Dendritic cell treated with granulocyte-macrophage colony-stimulating factor and Interleukin-4, amounts not matched to agents 40 ng/mL and 50 ng/mL, for 4 days (primary cell): ENCODE data around the gene CFAP100.

Experiments
- H3K27ac Mint-ChIP-seq: one replicate; pipeline ENCODE4 v1.8.0; 2022; ENCODE audit warnings: mild to moderate bottlenecking, mixed read lengths
- H3K27me3 Mint-ChIP-seq: one replicate; pipeline ENCODE4 v1.8.0; 2022; ENCODE audit warnings: mild to moderate bottlenecking, mixed read lengths
- H3K36me3 Mint-ChIP-seq: one replicate; pipeline ENCODE4 v1.8.0; 2022; ENCODE audit warnings: low read depth, mixed read lengths
- H3K4me1 Mint-ChIP-seq: one replicate; pipeline ENCODE4 v1.8.0; 2022; ENCODE audit warnings: low read depth, mixed read lengths
- H3K4me3 Mint-ChIP-seq: one replicate; pipeline ENCODE4 v1.8.0; 2022; ENCODE audit warnings: mild to moderate bottlenecking, moderate library complexity, mixed read lengths
- H3K9me3 Mint-ChIP-seq: one replicate; pipeline ENCODE4 v1.8.0; 2022; ENCODE audit warnings: mixed read lengths
- intact Hi-C: fragments of 100-400 bp; cut with micrococcal nuclease; formaldehyde crosslinking; loops from one replicate; pipeline ENCODE4 v1.15.0; 2022

CFAP100 gene

DNA sequence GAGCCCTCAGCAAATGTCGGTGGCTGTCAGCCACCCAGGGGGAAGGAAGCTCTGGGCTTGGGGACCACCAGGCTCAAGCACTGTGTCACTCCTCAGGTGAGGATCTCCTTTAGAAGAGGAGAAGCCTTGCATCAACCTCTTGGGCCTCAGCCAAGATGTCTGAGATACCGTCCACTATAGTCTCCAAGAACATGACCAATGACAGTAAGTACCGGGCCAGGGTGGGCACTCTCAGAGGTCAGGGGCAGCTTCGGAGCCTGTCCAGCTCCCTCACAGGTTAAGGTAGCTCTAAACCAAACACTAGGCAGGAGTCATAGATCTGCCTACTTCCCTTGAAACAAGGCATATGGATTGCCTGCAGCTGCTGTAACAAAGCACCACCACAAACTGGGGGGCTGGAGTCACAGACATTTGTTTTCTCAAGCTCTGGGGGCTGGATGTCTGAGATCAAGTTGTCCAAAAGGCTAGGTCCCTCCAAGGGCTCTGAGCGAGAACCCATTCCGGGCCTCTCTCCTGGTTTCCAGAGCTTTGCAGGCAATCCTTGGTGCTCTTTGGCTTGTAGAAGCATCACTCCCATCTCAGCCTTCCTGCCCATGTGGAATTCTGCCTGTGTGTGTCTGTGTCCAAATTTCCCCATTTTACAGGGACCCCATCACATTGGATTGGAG is 1.3 kb downstream of the CFAP100 start:
- peaks cover 14% of the 10 kb centered on the region for H3K36me3 Mint-ChIP-seq
- H3K9me3 Mint-ChIP-seq, result peaks cover 24% of the 10 kb centered on the region
- H3K27me3 Mint-ChIP-seq, result peaks cover 67% of the 10 kb centered on the region
- intact Hi-C loops, result no loop called here
- no peak overlapping the region for H3K27ac Mint-ChIP-seq
- no peak overlapping the region for H3K4me3 Mint-ChIP-seq
- peaks cover 17% of the 10 kb centered on the region for H3K4me1 Mint-ChIP-seq

DNA sequence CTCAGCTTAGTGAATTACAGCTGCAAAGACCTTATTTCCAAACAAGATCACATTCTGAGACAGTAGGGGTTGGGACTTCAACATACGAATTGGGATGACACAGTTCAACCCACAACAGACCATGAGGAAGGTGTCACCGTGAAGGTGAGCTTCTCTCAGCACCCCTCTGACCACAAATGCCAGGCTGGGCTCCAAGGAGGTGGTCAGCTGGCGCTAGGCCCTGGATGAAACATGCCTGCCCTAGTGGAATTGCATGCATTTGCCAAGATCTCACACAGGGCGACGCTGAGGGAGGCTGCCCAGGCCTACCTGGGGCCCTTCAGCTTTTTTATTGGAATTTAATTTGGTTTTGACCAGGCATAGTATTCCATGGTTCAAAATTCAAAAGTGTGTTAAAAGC is 1.8 kb downstream of the CFAP100 start:
- Mint-ChIP-seq H3K27ac (no peak overlapping the region), H3K4me3 (no peak overlapping the region), H3K27me3 (peaks cover 64% of the 10 kb centered on the region), H3K36me3 (peaks cover 14% of the 10 kb centered on the region), H3K9me3 (peaks cover 24% of the 10 kb centered on the region), H3K4me1 (peaks cover 17% of the 10 kb centered on the region)
- intact Hi-C loops, result no loop called here

DNA sequence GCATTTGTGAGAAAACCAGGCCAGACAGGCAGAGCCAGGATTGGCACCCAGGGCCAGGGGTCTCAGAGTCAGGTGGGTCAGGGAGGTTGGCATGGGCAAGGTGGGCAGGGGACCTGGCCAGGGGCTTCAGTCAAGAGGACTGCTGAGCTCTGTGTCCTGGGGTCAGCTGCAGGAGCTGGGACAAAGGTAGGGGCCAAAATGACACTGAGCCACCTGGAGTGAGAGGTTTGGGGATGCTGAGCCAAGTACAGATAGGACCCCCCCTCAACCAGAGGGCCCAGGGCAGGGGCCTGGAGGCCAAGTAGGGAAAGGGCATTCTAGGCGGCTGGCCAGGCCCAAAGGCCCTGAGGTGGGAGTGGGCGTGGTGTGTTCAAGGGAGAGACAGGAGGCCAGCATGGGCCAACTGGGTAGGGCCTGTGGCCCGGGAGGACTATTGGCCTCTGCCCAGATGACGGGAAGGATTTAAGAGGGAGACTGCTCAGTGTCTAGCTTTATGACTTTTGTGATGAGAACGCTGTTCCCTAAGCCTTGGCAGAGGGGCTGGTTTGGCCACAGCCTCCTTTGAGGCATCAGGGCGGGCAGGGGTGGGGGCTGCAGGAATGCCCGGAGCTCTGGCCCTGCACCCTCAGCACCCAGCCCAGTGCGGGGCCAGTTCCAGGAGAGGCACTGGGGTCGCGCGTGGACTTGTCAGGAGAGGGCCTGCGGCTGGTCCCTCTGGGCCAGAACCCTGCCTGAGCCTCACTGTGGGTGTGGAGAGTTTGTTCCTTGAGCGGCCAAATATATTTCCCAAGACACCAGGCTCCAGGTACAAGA is 3.1 kb downstream of the CFAP100 start:
- H3K36me3 Mint-ChIP-seq, result peaks cover 14% of the 10 kb centered on the region
- no peak overlapping the region for H3K27ac Mint-ChIP-seq
- intact Hi-C loops, result no loop called here
- peaks cover 24% of the 10 kb centered on the region for H3K9me3 Mint-ChIP-seq
- no peak overlapping the region for H3K4me3 Mint-ChIP-seq
- H3K4me1 Mint-ChIP-seq, result peaks cover 17% of the 10 kb centered on the region
- H3K27me3 Mint-ChIP-seq, result peaks cover 64% of the 10 kb centered on the region

DNA sequence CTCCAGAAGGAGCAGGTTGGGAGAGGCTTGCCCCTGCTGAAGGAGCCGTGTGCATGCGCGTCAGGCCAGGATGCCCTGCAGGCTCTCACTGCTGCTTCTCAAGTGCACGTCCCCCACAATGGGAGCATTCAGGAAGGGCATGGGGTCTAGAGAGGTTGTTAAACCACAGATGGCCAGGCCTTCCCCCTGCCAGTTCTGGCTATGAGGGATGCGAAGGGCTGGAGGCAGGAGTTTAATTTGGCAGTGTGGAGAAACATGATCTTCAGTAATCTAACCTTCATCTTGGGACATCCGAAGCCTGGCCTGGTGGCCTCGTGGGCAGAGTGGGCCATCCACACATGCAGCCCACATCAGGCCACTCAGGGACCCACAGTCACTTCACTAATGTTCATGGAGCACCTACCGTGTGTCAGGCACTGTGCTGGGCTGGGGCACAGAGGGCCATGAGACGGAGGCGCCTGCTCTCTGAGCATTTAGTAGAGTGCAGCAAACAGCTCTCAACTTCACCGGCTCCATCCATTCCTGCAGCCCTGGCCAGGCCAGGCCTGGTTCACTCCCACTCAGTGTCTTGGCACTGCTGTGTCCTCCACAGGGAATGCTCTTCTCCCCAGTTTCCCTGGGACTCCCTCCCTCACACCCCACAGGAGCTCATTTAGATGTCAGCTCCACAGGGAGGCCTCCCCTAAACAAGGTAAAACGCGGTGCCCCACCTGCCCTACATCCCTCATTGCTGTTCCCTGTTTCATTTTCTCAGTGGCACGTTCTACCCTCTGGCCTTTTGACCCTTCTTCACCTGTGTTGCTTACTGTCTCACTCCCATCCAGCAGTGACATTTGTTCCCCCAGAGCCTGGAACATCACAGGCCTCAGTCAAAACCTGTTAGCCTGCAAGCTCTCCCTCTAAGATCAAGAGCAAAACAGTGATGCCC is 4.0 kb downstream of the CFAP100 start:
- Mint-ChIP-seq H3K27ac (peak overlapping the region; percentile 79), H3K4me1 (peaks cover 17% of the 10 kb centered on the region), H3K9me3 (peaks cover 24% of the 10 kb centered on the region), H3K36me3 (peaks cover 14% of the 10 kb centered on the region), H3K27me3 (peaks cover 58% of the 10 kb centered on the region), H3K4me3 (no peak overlapping the region)
- intact Hi-C loops, result no loop called here

DNA sequence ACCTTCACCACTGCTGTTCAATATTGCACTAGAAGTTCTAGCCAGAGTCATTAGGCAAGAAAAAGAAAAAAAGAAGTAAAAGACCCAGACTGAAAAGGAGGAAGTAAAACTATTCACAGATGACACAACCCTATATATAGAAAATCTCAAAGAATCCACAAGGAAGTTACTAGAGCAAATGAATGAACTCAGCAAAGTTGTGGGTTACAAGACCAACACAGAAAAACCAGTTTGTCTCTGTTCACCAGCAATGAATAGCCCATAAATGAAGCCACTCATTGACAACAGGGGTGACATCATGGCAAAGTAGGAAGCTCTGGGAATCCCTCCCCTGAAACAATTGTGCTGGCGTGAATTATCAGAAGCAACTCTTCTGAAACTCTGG is 4.6 kb downstream of the CFAP100 start:
- Mint-ChIP-seq H3K4me1 (peaks cover 17% of the 10 kb centered on the region), H3K4me3 (no peak overlapping the region), H3K27ac (peak overlapping the region; percentile 79), H3K9me3 (peaks cover 24% of the 10 kb centered on the region), H3K36me3 (peaks cover 14% of the 10 kb centered on the region), H3K27me3 (peaks cover 54% of the 10 kb centered on the region)
- intact Hi-C loops, result no loop called here

DNA sequence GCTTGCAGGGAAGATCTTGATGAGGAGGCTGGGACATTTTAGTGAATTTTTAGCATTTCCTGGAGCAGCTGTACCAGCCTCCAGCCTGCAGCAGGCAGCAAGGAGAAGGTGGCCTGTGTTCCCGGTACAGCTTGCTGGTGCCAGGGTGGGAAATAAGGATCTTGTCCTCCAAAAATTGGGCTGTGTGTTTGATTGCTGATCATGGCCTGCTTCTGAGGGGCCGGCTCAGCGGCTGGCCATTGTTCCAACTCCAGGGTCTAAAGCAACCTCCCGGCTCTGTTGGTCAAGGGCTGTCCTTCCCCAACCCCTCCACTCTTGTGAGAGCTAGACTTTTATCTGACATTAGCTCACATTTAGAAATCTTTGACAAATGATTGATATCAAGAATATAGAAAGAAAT is 5.0 kb downstream of the CFAP100 start:
- Mint-ChIP-seq H3K4me1 (peaks cover 17% of the 10 kb centered on the region), H3K27ac (peak overlapping the region; percentile 79), H3K9me3 (peaks cover 24% of the 10 kb centered on the region), H3K27me3 (peaks cover 52% of the 10 kb centered on the region), H3K4me3 (no peak overlapping the region), H3K36me3 (peaks cover 14% of the 10 kb centered on the region)
- intact Hi-C loops, result no loop called here

DNA sequence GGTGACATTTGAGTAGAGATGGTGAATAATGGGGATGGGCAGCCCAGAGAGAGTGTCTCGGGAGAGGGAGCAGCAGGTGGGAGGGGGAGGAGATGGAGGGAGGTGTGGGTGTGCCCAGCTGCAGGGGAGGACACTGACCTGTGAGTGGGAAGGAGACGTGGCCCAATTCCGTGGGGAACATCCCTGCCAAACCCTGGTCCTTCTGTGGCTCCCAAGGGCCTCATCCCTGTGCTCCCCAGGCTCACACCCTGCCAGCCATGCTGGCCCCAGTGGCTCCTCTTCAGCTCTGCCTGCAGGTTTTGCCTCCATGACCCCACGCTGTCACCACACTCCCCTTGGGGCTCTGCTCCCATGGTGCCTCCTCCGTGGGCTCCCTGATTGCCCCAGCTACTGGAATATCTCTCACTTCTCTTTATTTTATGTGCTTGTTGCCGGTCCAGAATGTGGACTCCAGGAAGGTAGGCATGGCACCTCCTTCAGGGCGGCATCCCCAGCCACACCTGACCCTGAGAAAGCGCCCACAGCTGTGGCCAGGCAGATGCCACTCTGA is 7.0 kb downstream of the CFAP100 start:
- Mint-ChIP-seq H3K4me1 (peaks cover 17% of the 10 kb centered on the region), H3K9me3 (peaks cover 24% of the 10 kb centered on the region), H3K27me3 (peaks cover 38% of the 10 kb centered on the region), H3K36me3 (peaks cover 14% of the 10 kb centered on the region), H3K27ac (no peak overlapping the region), H3K4me3 (no peak overlapping the region)
- intact Hi-C loops, result no loop called here

DNA sequence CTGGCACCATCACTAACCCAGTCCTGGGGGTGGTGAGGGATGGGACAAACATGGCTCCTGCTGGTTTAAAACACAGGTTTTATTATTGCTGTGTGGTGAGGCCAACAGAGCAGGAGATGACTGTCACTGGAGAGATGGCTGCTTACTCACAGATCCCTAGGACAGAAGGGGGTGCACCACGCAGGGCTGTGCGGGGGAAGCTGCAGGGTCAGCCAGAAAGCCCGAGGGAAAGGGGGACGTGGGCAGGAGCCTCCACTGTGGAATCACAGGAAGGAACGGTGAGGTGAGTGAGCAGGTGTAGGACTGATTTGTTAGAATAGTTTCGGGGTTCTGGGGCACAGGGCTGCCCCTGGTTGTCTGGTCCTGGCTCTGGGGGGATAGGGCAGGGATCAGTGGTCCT is 7.5 kb downstream of the CFAP100 start:
- Mint-ChIP-seq H3K27ac (no peak overlapping the region), H3K9me3 (peaks cover 24% of the 10 kb centered on the region), H3K36me3 (peaks cover 14% of the 10 kb centered on the region), H3K27me3 (peaks cover 41% of the 10 kb centered on the region), H3K4me3 (no peak overlapping the region), H3K4me1 (peaks cover 17% of the 10 kb centered on the region)
- intact Hi-C loops, result no loop called here

DNA sequence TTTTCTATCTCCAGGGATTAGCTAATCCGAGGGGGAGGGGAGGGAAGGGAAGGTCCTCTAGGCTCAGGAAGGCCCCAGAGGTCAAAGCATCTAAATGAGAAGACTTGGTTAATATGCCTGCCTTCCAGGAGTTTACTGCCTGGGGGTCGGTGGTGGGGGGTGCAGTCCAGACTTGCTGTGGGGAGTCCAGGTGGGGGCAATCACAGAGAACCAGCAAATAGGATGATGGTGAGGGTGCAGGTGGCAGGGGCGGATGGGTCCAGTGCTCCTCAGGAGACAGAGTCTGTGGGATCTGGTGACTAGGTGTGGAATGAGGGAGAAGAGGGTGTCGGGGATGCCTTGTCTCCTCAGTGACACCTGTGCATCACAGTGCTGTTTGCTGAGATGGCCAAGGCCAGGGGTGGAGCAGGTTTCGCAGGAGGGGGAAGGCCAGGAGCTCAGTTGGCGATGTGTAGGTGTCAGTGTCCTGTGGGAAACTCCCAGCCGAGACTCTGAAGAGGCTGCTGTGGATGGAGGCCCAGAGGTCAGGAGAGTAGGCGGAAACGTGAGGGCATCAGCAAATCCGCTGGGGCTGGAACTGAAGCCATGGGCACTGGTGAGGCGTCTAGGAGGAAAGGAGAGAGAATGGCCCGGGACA is 8.1 kb downstream of the CFAP100 start:
- intact Hi-C loops, result no loop called here

DNA sequence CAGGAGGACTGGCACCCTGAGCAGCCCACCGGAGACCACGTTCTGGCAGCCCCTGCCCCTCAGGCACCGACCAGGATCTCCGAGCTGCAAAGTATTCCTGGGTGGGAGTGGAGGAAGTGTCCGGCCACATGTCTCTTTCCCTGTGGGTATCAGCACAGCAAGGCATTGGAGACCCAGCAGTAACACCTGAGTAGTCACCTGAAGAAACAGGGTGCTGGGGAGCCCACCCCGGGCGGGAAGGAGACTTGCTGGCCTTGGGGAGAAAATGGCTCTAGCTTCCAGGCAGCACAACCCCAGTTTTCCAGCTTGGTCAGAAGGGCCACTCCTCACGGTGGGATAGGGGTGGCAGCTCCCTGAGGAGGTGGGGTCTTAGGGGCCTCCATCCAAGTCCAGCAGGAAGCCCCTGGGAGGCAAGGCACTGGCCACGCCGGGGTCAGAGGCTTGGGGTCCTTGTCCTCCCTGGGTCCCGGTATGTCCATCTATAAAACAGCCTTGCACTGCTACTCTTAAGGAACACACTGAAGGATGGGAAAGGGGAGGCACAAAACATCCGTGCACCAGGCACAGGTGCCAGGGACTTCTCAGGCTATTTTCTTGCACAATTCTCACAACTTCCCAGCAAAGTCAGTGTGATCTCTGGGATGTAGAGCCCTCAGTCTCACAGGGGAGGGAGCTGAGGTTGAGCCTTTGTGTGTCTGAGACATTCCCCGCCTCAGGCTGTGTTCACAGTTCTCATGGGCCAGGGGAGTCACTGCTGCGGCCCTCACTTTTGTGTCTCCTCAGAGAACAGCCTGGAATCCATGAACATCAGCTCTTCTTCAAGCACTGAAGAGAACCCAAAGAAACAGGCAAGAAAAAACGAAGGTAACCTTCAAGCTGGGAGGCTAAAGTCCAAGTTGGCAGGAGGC is 11.9 kb downstream of the CFAP100 start:
- Mint-ChIP-seq H3K27ac (no peak overlapping the region), H3K9me3 (no peaks in the 10 kb centered on the region), H3K4me3 (no peak overlapping the region), H3K27me3 (peaks cover 59% of the 10 kb centered on the region), H3K4me1 (no peaks in the 10 kb centered on the region), H3K36me3 (no peaks in the 10 kb centered on the region)
- intact Hi-C loops, result no loop called here

More for the DNA sequence above, 8.1 kb downstream of the CFAP100 start:
- Mint-ChIP-seq H3K27me3 (peaks cover 40% of the 10 kb centered on the region), H3K27ac (no peak overlapping the region), H3K9me3 (peaks cover 20% of the 10 kb centered on the region), H3K36me3 (peaks cover 9% of the 10 kb centered on the region), H3K4me1 (peaks cover 17% of the 10 kb centered on the region), H3K4me3 (no peak overlapping the region)

DNA sequence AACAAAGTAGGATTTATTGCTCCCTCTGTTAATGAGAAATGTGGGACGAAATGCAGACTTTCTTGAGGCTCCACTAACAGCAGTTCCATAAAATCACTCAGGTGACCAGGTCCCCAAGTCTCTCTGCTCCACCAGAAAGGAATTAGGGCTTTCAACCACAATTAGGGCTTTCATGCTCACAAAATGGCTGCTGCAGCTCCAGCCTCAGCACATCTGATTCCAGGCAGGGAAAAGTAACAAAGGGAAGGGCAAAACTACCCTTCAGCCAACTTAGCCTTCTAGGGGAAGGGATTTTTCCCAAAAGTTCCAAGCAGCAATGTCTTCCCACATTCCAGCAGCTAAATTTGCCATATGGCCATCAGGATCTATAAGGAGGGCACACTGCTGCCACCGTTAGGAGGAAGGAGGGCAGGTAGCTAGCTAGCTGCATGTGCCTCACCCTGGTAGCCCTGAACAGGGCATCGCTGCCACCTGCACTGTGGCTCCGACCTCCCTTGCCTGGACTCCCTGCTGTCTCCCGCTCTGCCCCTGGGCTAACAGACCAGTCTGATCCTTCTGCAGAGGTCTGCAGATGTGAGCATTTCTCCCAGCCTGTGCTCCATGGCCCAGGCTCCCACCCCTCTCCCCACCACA is 12.8 kb downstream of the CFAP100 start:
- Mint-ChIP-seq H3K27me3 (peaks cover 56% of the 10 kb centered on the region), H3K4me1 (no peaks in the 10 kb centered on the region), H3K4me3 (no peak overlapping the region), H3K9me3 (no peaks in the 10 kb centered on the region), H3K27ac (peak overlapping the region; percentile 24), H3K36me3 (no peaks in the 10 kb centered on the region)
- intact Hi-C loops, result no loop called here

DNA sequence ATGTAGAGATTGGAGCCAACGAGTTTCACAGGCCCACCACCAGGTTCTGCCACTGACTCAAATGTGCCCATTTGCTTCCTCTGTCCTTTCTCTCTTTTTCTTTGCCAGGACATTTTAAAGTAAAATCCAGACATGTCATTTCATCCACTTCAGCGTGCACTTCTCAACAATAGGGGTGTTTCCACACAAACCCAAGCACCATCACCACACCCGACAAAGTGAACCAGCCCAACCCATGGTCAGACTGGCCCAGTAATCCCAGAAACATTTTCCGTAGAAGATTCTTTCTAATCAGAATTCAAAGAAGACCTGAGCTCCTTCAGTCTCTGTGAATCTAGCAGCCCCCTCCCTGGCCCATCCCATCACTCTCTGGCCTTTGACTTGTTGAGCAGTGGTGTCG is 13.4 kb downstream of the CFAP100 start:
- intact Hi-C loops, result no loop called here
- H3K36me3 Mint-ChIP-seq, result no peaks in the 10 kb centered on the region

More for the DNA sequence above, 13.4 kb downstream of the CFAP100 start:
- H3K9me3 Mint-ChIP-seq, result no peaks in the 10 kb centered on the region
- H3K4me3 Mint-ChIP-seq, result no peak overlapping the region
- peaks cover 55% of the 10 kb centered on the region for H3K27me3 Mint-ChIP-seq
- peak overlapping the region; percentile 24 for H3K27ac Mint-ChIP-seq
- H3K4me1 Mint-ChIP-seq, result no peaks in the 10 kb centered on the region
